ENCODE data around the gene PLB1.
A peak's percentile ranks its signal among the peaks of the same experiment; 100 is the strongest.

The PLB1 gene

GRCh38 chr2:28632791-28633190 lies 136.9 kb downstream of the PLB1 start:
- H3K27ac ChIP-seq (ENCODE audit: low read depth, low read length): no peak overlapping the region
- H3K9me3 ChIP-seq (ENCODE audit: control insufficient read depth, insufficient read depth, low read length): no peaks in the 10 kb centered on the region
- H3K36me3 ChIP-seq (ENCODE audit: control insufficient read depth, insufficient read depth, low read length): no peaks in the 10 kb centered on the region
- no peaks in the 10 kb centered on the region for H3K4me1 ChIP-seq (ENCODE audit: control insufficient read depth, insufficient read depth, low read length)
- H3K27me3 ChIP-seq (ENCODE audit: control insufficient read depth, insufficient read depth, low read length): no peaks in the 10 kb centered on the region
- H3K9ac ChIP-seq (ENCODE audit: low read depth, low read length): no peak overlapping the region
- no peak overlapping the region for H3K4me3 ChIP-seq (ENCODE audit: low read depth, low read length)

DNA sequence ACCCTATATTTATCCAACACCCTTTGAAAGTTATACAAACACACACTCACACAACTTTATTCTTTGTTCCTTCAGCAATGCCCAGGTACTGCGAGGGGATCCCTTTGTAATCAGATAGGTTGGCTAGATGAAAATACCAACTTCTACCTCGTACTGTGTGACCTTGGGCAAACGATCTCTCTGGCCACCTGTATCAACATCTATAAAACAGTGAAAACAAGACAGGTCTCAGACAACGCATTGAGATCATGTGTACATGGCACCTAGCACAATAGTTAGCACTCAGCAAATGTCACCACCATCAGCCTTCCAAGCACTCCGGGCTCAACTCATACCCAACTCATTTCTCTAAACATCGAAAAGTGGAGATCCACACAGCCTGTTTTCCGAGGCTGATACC lies 137.3 kb downstream of the PLB1 start:
- H3K27me3 ChIP-seq (ENCODE audit: control insufficient read depth, insufficient read depth, low read length): no peaks in the 10 kb centered on the region
- H3K9ac ChIP-seq (ENCODE audit: low read depth, low read length): no peak overlapping the region
- no peaks in the 10 kb centered on the region for H3K9me3 ChIP-seq (ENCODE audit: control insufficient read depth, insufficient read depth, low read length)
- no peak overlapping the region for H3K4me3 ChIP-seq (ENCODE audit: low read depth, low read length)
- no peaks in the 10 kb centered on the region for H3K36me3 ChIP-seq (ENCODE audit: control insufficient read depth, insufficient read depth, low read length)
- H3K27ac ChIP-seq (ENCODE audit: low read depth, low read length): peak overlapping the region; percentile 66
- H3K4me1 ChIP-seq (ENCODE audit: control insufficient read depth, insufficient read depth, low read length): no peaks in the 10 kb centered on the region

- no peak overlapping the region for H3K4me3 ChIP-seq (ENCODE audit: low read depth, low read length)
- H3K36me3 ChIP-seq (ENCODE audit: control insufficient read depth, insufficient read depth, low read length): no peaks in the 10 kb centered on the region
- peak overlapping the region; percentile 66 for H3K27ac ChIP-seq (ENCODE audit: low read depth, low read length)
These were observed 137.9 kb downstream of the PLB1 start for GRCh38 chr2:28633746-28634145.

DNA sequence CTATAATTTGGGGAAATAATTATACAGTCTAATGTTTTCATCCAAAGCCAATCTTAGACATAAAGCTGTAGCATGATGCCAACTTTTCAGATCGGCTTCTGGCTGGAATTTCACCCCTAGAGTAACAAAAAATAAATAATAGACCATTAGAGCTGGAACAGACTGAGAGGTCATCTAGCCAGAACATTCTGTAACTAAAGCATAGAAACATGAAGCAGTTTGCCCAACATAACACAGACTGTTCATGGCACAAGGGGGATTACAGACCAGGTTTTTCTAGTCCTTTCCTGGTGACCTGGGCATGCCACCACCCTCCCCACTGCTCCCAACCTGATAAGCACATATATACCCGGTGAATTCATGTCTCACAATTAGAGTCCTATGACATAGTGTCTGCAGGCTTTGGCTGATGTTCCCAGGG lies 139.3 kb downstream of the PLB1 start:
- no peak overlapping the region for H3K9ac ChIP-seq (ENCODE audit: low read depth, low read length)
- no peaks in the 10 kb centered on the region for H3K27me3 ChIP-seq (ENCODE audit: control insufficient read depth, insufficient read depth, low read length)
- H3K36me3 ChIP-seq (ENCODE audit: control insufficient read depth, insufficient read depth, low read length): no peaks in the 10 kb centered on the region
- no peak overlapping the region for H3K4me3 ChIP-seq (ENCODE audit: low read depth, low read length)
- no peaks in the 10 kb centered on the region for H3K4me1 ChIP-seq (ENCODE audit: control insufficient read depth, insufficient read depth, low read length)
- no peak overlapping the region for H3K27ac ChIP-seq (ENCODE audit: low read depth, low read length)
- H3K9me3 ChIP-seq (ENCODE audit: control insufficient read depth, insufficient read depth, low read length): no peaks in the 10 kb centered on the region

More at GRCh38 chr2:28633746-28634145, 137.9 kb downstream of the PLB1 start:
- Histone ChIP-seq H3K4me1 (ENCODE audit: control insufficient read depth, insufficient read depth, low read length) (no peaks in the 10 kb centered on the region), H3K9me3 (ENCODE audit: control insufficient read depth, insufficient read depth, low read length) (no peaks in the 10 kb centered on the region), H3K9ac (ENCODE audit: low read depth, low read length) (no peak overlapping the region), H3K27me3 (ENCODE audit: control insufficient read depth, insufficient read depth, low read length) (no peaks in the 10 kb centered on the region)

- no peaks in the 10 kb centered on the region for H3K27me3 ChIP-seq (ENCODE audit: control insufficient read depth, insufficient read depth, low read length)
- no peaks in the 10 kb centered on the region for H3K36me3 ChIP-seq (ENCODE audit: control insufficient read depth, insufficient read depth, low read length)
- no peak overlapping the region for H3K4me3 ChIP-seq (ENCODE audit: low read depth, low read length)
- no peak overlapping the region for H3K27ac ChIP-seq (ENCODE audit: low read depth, low read length)
- no peaks in the 10 kb centered on the region for H3K4me1 ChIP-seq (ENCODE audit: control insufficient read depth, insufficient read depth, low read length)
- no peaks in the 10 kb centered on the region for H3K9me3 ChIP-seq (ENCODE audit: control insufficient read depth, insufficient read depth, low read length)
- no peak overlapping the region for H3K9ac ChIP-seq (ENCODE audit: low read depth, low read length)
These were observed 140.6 kb downstream of the PLB1 start for GRCh38 chr2:28636491-28636890.

DNA sequence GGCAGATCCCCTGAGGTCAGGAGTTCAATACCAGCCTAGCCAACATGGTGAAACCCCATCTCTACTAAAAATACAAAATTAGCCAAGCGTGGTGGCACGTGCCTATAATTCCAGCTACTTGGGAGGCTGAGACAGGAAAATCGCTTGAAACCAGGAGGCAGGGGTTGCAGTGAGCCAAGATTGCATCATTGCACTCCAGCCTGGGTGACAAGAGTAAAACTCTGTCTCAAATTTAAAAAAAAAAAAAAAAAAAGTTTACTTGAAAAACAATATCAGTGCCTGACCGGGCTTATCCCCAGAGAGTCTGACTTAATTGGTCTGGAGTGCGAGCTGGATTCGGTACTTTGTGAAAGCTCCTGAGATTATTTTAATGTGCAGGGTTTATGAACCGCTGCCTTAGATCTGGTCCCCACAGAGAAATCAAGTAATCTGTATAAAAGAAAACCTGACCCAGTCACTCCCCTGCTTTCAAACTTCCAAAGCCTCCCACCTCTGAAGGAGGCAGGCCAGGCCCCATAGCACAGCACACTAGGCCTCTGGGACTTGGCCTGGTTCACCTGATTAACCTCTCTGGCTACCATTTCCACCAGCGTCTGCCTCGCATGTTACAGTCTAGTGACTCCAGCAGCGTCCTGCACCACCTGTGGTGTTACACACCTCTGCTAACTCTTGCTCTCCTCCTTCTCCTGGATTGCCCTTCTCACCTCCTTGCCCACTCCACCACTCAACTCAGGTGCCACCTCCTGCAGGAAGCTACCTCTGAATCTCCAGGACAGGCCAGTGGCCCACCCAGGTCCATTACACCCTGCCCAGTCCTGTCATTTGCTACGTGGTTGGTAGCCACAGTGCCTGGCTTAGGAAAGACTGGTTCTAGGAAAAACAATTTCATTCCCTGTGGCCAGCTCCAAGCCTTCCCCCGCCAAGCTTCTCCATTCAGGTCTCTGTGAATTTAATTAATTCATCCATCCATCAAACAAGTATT lies 141.5 kb downstream of the PLB1 start:
- Histone ChIP-seq H3K27ac (ENCODE audit: low read depth, low read length) (no peak overlapping the region), H3K4me3 (ENCODE audit: low read depth, low read length) (no peak overlapping the region), H3K4me1 (ENCODE audit: control insufficient read depth, insufficient read depth, low read length) (no peaks in the 10 kb centered on the region), H3K9ac (ENCODE audit: low read depth, low read length) (no peak overlapping the region), H3K27me3 (ENCODE audit: control insufficient read depth, insufficient read depth, low read length) (no peaks in the 10 kb centered on the region), H3K9me3 (ENCODE audit: control insufficient read depth, insufficient read depth, low read length) (no peaks in the 10 kb centered on the region), H3K36me3 (ENCODE audit: control insufficient read depth, insufficient read depth, low read length) (no peaks in the 10 kb centered on the region)

DNA sequence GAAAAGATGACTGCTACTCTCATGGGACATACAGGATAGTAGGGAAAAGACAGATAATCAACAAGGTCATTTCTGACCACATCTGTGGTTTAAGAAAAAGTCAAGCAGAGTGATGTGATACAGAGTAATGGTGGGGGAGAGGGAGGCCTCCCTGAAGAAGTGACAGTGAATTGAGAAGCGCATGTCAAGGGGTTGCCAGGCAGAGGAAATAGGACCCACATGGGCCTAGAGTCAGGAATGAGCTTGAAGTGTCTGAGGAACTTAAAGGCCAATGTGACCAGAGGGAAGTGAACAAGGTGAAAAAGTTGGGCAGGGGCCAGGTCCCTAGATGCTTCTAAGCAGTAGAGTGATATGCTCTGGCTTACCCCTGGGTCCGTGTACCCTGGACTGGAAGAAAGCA lies 142.2 kb downstream of the PLB1 start:
- Histone ChIP-seq H3K9ac (ENCODE audit: low read depth, low read length) (no peak overlapping the region), H3K27me3 (ENCODE audit: control insufficient read depth, insufficient read depth, low read length) (no peaks in the 10 kb centered on the region), H3K4me3 (ENCODE audit: low read depth, low read length) (no peak overlapping the region), H3K36me3 (ENCODE audit: control insufficient read depth, insufficient read depth, low read length) (no peaks in the 10 kb centered on the region), H3K4me1 (ENCODE audit: control insufficient read depth, insufficient read depth, low read length) (no peaks in the 10 kb centered on the region), H3K27ac (ENCODE audit: low read depth, low read length) (no peak overlapping the region), H3K9me3 (ENCODE audit: control insufficient read depth, insufficient read depth, low read length) (no peaks in the 10 kb centered on the region)

DNA sequence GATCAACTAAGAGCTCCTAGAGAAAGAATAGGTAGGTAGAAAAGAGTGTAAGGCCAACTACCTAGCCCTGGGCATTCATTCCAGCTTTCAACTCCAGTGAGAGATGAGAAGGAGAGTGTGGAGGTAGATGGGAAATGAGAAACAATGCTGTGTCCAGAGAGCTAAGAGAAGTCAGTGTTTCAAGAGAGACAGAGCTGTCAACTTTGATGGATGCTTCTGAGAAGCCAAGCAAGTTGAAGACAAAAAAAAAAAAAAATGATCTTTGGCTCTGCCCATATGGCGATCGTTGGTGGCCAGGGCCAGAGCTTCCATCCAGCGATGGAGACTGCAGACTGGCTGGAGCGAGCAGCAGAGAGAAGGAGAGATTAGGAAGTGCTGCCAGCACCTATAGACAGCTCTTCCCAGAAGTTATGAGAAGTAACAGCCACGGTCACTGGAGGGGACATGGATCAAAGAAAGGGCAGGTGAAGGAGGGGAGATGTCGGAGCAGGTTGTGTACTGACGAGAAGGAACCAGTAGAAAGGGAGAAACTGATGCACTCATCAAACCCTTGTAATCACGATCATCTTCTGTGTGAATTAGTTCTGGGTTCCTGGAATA lies 143.3 kb downstream of the PLB1 start:
- no peak overlapping the region for H3K9ac ChIP-seq (ENCODE audit: low read depth, low read length)
- H3K4me3 ChIP-seq (ENCODE audit: low read depth, low read length): no peak overlapping the region
- no peak overlapping the region for H3K27ac ChIP-seq (ENCODE audit: low read depth, low read length)
- 0 out of 2 replicates have a peak, but pooled peaks cover 6% of the 10 kb centered on the region for H3K4me1 ChIP-seq (ENCODE audit: control insufficient read depth, insufficient read depth, low read length)
- H3K9me3 ChIP-seq (ENCODE audit: control insufficient read depth, insufficient read depth, low read length): no peaks in the 10 kb centered on the region
- H3K36me3 ChIP-seq (ENCODE audit: control insufficient read depth, insufficient read depth, low read length): no peaks in the 10 kb centered on the region
- no peaks in the 10 kb centered on the region for H3K27me3 ChIP-seq (ENCODE audit: control insufficient read depth, insufficient read depth, low read length)

GRCh38 chr2:28639836-28640235 lies 144.0 kb downstream of the PLB1 start:
- H3K36me3 ChIP-seq (ENCODE audit: control insufficient read depth, insufficient read depth, low read length): no peaks in the 10 kb centered on the region
- H3K4me1 ChIP-seq (ENCODE audit: control insufficient read depth, insufficient read depth, low read length): peaks cover 10% of the 10 kb centered on the region
- H3K27me3 ChIP-seq (ENCODE audit: control insufficient read depth, insufficient read depth, low read length): no peaks in the 10 kb centered on the region
- no peak overlapping the region for H3K4me3 ChIP-seq (ENCODE audit: low read depth, low read length)
- H3K9ac ChIP-seq (ENCODE audit: low read depth, low read length): no peak overlapping the region
- H3K27ac ChIP-seq (ENCODE audit: low read depth, low read length): no peak overlapping the region
- H3K9me3 ChIP-seq (ENCODE audit: control insufficient read depth, insufficient read depth, low read length): no peaks in the 10 kb centered on the region

DNA sequence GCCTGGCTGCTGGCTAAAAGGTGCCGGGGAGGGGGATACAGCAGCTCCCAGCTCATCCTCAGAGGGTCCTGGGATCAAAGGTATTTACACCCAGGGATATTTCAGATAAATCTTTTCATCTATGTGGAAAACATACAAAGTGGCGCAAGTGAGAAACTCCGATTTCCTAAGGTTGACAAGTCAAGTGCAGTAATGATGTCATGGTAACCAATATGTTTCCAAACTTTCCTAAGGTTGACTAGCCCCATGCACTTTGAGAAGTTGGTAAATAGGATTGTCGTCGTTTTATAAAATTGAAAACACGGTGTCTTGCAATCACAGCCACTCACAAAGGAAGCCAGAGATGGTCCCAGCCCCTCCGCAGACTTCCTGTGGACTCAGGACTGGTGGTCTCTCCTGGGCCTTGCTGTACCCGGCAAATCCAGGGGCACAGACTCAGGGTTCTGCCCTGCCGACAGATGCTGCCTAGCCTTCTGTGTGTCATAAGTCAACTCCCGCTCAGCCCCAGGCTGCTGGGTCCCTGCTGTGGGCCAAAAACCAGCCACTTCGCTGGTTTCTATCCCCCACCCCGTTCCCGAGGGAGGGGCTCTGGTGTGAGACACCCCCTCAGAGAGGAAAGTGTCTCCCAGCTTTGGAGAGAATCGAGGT lies 144.5 kb downstream of the PLB1 start:
- no peak overlapping the region for H3K27ac ChIP-seq (ENCODE audit: low read depth, low read length)
- no peak overlapping the region for H3K9ac ChIP-seq (ENCODE audit: low read depth, low read length)
- H3K4me3 ChIP-seq (ENCODE audit: low read depth, low read length): no peak overlapping the region
- no peaks in the 10 kb centered on the region for H3K27me3 ChIP-seq (ENCODE audit: control insufficient read depth, insufficient read depth, low read length)
- no peaks in the 10 kb centered on the region for H3K36me3 ChIP-seq (ENCODE audit: control insufficient read depth, insufficient read depth, low read length)
- H3K9me3 ChIP-seq (ENCODE audit: control insufficient read depth, insufficient read depth, low read length): no peaks in the 10 kb centered on the region
- H3K4me1 ChIP-seq (ENCODE audit: control insufficient read depth, insufficient read depth, low read length): peaks cover 12% of the 10 kb centered on the region

DNA sequence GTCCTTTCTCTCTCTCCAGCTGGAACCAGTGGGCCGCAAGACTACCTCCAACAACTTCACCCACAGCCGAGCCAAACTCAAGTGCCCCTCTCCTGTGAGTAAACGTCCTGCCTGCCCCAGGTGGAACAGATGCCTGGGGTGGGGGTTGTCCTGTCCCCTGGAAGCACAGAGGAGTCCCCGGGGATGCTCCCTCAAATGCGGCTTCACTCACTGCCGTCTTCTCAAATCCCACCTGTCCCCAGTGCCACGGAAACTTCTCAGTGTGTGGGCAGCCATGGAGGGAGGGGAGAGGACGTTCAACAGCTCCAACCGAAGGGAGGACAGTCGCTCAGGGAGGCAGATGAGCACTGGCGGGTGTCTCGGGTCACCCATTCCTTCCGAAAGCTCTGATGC lies 145.0 kb downstream of the PLB1 start:
- Histone ChIP-seq H3K4me1 (ENCODE audit: control insufficient read depth, insufficient read depth, low read length) (peaks cover 12% of the 10 kb centered on the region), H3K27ac (ENCODE audit: low read depth, low read length) (no peak overlapping the region), H3K27me3 (ENCODE audit: control insufficient read depth, insufficient read depth, low read length) (no peaks in the 10 kb centered on the region)

More for the DNA sequence above, 145.0 kb downstream of the PLB1 start:
- Histone ChIP-seq H3K4me3 (ENCODE audit: low read depth, low read length) (no peak overlapping the region), H3K9me3 (ENCODE audit: control insufficient read depth, insufficient read depth, low read length) (no peaks in the 10 kb centered on the region), H3K36me3 (ENCODE audit: control insufficient read depth, insufficient read depth, low read length) (no peaks in the 10 kb centered on the region), H3K9ac (ENCODE audit: low read depth, low read length) (no peak overlapping the region)

Data from HUES48 (cell line).